IPS DF 4.7 (cell line): ENCODE results near the gene HCFC1R1.

Experiments used
- DNase-seq: peaks from one replicate; pipeline ENCODE4 v3.0.0-alpha.2; 2013; ENCODE audit warnings: low spot score; ENCODE audit errors: extremely low read depth

Gene HCFC1R1

DNA sequence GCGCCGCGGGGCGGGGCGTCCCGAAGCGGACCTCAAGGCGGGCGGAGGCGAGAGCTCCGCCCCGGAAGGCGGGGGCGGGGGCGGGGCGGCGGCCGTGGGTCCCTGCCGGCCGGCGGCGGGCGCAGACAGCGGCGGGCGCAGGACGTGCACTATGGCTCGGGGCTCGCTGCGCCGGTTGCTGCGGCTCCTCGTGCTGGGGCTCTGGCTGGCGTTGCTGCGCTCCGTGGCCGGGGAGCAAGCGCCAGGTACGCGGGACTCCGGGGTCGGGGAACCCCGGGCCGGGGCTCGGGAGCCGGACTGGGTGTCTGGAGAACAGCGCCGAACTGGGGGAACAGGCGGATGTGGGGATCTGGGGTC is 3.5 kb downstream of the HCFC1R1 start, which contains the start of gene TNFRSF12A:
Gene TNFRSF12A (plus strand): TSS at position 122 of the 357 bp plus-strand sequence. CDS start 30 bp downstream, at position 152.
- DNase-seq = no peak

DNA sequence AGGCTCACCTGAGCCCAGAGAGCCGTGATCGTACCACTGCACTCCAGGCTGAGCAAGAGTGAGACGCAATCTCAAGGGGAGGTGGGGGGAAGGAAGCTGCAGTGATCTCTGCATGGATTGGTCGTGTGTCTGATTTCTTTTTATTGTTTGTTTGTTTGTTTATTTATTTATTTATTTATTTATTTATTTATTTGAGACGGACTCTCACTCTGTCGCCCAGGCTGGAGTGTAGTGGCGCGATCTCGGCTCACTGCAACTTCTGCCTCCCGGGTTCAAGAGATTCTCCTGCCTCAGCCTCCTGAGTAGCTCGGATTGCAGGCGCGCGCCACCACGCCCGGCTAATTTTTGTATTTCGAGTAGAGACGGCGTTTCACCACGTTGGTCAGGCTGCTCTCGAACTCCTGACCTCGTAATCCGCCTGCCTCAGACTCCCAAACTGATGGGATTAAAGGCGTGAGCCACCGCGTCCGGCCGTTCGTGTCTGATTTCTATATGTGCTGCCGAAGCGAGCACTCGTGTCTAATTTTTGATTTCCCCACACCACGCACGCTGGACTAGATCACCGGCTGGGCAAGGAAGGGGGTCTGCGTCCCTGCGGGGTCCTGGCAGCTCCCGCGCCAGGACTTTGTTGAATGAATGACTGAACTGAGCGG is 4.0 kb downstream of the HCFC1R1 start:
- no peak for DNase-seq

DNA sequence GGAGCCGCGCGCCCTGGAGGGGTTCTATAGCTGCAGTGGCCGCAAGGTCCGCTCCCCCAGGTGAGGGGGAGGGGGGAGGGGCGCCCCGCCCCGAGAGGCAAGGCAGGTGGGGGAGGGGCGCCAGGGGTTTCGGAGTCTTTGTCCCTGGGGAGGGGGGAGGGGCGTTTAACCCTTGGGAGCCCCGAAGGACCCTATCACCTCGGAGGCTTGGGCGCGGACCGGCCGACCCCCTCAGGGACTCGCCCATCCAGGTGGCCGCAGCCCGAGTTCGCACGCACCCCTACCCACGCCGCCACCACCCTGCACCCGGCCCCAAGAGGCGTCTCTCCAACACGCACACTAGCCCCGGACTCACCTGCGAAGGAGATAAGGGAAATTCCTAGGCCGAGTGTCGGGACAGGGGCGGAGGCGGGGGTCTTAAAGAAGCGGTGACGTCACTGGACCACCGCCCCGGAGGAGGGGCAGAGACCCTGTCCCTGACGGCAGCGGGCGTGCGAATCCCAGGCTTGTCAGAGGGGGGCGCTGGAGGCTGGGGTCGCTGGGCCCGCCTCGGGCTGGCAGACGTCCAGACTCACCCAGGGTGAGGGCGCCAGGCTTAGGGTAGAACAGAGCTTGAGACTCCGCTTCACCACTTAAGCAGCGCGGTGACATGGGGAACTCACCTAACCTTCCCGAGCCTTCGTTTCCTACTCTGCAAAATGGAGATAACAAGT is 5.8 kb downstream of the HCFC1R1 start, which contains the start of gene CLDN6:
Gene CLDN6 (minus strand): TSS at position 390 of the 713 bp plus-strand sequence. CDS start 2,162 bp downstream, outside the sequence.
- no peak for DNase-seq

DNA sequence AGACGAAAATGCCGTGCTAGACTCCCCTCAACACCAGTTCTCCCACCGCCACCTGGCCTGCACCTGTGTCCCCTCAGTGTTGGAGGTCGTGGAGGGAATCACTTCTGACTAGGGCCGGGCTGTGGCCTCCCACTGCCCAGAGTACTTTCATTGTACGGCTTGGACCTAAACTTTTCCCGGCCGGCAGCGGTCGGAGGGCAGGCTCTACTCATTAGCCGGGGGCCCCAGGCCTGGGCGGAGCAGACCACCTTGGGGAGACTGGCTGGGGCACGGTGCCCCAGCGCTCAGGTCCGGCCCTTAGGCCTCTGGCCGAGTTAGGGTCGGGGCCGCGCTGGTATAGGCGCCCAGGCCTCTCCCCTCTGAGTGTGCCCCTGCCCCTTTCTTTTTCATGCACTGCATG is 6.4 kb downstream of the HCFC1R1 start:
- DNase-seq = no peak

DNA sequence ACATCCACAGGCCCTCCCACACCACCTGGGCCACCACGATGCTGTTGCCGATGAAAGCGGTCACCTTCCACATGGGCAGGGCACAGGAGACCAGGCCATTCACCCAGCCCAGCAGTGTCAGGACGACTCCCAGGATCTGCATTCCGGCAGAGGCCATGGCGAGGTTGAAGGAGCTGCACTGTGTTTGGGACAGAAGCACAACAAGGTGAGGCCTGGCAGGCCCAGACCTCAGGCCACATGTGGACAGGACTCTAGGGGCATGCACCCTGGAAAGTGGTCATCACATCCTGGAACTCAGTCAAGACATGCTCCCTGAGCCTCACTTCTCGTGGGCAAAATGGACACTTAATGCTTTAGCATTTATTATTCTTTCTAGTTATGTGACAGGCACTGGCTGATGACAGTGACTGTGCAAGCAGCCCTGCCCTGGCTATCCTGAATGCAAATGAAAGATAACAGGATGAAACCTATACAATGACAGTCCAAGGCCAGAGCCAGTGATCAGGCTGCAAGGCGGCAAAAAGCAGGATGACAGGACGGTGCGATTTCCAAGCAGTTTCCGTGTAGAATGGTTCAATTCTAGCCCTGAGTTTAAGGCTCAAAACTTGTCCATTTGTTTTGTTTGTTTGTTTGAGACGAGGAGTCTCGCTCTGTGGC is 7.7 kb downstream of the HCFC1R1 start:
- no peak for DNase-seq

DNA sequence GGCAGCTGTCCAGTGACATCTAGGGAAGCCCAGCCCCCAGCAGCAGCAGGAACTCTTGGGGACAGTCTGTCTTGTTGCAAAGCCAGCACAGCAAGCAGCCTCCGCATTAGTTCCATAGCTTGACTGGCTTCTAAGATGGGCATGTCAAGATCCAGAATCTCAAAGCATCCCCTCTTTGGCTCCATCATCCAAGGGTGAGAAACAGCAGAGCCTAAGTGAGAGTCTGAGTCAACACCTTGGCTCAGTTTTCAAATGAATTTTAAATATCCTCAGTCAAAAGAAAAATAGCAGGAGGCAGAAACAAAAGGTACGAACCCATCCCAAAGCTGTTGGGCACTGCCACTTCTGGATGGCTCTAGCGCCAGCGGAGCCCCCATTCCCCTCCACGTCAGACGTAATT is 8.8 kb downstream of the HCFC1R1 start:
- DNase-seq = no peak

DNA sequence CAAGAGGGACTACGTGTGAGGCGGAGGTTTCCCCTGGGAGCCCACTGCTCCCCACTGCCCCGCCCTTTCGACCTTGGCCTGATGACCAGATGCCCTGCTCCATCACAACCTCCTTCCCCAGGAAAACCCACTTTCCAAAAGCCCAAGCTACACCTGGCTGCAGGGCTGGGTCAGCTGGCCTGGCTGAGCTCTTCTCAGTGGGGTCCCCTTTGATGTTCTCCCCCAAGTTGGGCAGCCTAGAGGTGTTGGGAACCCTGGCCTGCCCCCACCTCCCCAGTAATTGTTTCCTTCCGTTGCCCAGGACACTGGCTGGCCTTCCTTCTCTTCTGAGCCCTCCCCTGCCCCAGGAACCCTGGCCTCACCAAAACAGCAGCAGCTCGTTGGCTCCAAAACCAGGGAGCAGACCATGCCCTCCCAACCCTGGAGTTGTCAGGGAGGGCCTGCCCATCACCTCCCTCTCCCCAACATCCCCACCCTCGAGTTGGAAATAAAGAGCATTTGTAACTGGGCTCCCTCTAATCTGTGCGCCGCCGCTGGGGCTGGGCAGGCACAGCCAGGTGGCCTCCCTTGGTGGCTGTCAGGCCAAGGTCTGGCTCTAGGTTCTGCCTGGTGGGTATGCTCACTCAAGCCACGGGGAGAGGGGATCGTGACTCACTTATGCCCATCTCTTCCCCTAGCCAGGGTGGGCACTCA is 9.6 kb downstream of the HCFC1R1 start:
- DNase-seq = no peak

DNA sequence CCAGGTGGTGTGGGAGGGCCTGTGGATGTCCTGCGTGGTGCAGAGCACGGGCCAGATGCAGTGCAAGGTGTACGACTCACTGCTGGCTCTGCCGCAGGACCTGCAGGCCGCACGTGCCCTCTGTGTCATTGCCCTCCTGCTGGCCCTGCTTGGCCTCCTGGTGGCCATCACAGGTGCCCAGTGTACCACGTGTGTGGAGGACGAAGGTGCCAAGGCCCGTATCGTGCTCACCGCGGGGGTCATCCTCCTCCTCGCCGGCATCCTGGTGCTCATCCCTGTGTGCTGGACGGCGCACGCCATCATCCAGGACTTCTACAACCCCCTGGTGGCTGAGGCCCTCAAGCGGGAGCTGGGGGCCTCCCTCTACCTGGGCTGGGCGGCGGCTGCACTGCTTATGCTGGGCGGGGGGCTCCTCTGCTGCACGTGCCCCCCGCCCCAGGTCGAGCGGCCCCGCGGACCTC is 10.2 kb downstream of the HCFC1R1 start:
- no peak for DNase-seq

DNA sequence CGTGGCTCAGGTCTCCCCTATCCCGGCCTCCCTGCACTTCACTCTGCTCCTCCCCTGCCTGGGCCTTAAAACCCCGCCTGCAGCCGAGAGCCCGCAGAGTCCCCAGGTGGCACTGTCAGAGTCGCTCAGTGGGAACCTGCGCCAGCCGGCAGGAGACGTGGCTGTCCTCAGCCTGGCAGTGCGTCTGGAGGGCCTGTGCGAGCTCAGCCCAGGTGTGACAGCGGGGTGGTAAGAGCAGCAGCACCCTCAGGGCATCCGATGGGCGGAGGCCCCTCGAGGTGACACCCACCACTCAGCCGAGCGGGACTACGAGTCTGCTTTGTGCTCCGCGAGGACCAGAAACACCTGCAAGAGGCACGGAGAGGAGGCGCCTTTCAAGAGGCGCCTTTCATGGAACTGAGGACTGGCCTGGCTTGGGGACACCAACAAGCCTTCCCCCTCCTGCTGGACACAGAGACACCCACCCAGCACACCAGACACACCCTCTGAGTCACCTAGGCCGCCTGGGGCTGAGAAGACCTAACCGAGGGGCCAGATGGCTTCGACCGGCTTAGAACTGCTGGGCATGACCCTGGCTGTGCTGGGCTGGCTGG is 10.8 kb downstream of the HCFC1R1 start, which contains the start of gene CLDN9:
Gene CLDN9 (plus strand): TSS at position 96 of the 593 bp plus-strand sequence. CDS start 440 bp downstream, at position 536.
- DNase-seq = no peak

DNA sequence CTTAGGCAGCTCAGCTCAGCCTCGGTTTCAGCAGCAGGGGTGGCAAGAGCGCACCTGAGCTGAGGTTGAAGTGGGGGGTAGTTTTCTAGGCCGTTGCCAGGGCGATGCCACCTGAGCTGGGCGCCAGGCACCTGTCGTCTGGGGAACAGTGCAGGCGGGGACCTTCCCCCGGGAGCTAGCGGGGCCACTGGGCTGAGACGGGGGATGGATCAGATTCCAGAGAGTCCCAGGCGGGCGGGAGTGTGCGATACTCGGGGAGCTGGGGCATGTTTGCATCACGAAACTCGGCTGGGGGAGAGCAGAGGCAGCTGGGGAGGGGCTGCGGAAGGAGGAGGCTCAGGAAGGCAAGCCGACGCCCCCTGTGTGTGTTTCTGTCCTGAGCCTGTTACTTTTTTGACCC is 11.5 kb downstream of the HCFC1R1 start:
- no peak for DNase-seq

DNA sequence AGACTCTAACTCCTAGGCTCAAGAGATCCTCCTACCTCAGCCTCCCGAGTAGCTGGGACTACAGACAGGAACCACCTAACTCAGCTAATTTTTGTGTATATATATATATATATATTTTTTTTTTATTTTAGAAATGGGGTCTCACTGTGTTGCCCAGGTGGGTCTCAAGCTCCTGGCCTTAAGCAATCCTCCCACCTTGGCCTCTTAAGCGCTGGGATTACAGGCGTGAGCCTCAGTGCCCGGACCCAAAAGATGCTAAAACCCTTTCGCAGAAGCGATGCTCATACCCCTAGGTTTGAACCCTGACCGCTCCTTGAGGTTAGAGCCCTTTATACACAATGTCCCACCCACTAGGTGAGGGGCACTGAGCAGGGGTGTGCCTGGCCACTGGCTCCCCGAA is 13.2 kb downstream of the HCFC1R1 start:
- DNase-seq = no peak

DNA sequence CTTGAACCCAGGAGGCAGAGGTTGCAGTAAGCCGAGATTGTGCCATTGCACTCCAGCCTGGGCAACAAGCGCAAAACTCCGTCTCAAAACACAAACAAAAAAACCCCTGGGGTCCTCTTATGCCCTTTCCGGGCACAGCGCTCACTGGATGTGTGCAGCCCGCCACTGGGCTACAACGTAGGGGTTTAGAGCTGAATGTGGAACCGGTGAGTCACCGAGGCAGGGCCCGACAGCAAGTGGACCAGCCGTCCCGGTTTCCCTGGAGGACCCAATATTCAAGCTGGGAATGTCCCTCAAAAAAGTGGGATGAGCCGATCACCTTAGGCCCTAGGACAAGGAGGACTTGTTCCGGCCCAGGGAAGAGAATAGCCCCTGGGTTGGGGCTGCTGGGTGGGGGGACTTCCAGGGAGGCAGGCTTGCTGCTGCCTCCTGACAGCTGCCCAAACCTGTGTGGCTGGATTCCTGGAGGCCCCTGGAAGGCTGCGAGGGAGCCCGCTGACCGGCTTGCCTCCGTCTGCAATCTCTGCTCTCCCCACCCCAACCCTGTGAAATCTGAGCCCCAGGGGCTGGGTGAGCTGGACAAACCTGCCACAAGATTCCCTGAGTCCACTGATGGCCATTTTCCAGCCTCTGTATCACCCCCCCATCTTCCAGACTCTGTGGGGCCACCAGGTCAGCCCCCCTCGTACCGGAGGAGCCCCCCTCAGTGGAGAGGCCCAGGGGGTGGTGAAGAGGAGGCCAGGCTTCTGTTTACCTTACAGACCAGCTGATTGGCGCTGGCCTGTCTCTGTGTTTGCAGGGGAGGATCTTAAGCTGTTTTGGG is 14.0 kb downstream of the HCFC1R1 start:
- DNase-seq = no peak

DNA sequence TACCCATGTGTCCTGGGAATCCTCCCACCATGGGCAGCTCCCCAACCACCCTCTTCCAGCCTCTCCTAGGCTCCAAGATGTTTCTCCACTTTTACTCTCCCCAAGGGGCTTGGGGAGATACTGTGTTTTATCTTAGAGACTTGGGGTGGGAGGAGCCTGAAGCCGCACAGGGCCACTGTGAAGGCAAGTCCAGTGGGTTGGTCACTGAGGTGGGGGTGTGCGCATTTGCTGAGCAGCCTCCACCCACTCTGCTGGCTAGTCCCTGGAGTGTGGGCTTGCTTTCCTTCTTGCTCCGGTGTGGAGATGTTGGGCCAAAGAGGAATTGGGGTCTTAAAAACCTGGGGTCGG is 15.1 kb downstream of the HCFC1R1 start:
- DNase-seq = no peak

DNA sequence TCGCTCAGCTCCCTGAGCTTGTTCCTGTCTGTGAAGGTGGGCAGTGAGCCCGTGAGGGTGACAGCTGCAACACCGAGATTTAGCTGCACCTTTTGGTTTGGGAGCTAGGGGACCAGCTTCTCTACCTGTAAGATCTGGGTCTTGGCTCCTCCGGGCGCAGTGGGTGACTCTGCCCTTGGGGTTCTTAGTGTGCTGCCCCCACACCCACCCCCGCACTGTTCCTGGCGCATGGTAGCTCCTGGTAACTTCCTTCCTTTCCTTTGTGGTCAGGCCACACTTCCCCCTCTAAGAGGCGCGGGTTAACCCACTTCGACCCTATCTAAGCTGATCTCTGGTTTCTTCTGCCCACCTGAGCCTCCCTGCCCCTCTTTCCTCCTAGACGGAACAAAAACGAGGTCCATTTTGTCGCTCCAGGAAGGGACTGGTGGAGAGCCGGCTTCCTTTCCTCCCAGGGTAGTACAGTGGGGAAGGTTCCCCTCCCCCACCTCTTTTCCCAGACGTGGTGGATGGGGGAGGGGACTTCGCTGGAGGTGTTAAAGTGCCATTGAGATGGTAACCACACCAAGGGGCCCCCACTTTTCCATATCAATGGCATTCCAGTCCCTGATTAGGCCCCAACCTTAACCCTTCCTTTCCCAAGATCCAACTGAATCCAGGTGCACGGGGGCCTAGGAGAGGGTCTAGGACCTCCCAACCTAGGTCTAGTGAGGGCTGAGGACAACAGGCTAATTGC is 15.6 kb downstream of the HCFC1R1 start:
- no peak for DNase-seq

DNA sequence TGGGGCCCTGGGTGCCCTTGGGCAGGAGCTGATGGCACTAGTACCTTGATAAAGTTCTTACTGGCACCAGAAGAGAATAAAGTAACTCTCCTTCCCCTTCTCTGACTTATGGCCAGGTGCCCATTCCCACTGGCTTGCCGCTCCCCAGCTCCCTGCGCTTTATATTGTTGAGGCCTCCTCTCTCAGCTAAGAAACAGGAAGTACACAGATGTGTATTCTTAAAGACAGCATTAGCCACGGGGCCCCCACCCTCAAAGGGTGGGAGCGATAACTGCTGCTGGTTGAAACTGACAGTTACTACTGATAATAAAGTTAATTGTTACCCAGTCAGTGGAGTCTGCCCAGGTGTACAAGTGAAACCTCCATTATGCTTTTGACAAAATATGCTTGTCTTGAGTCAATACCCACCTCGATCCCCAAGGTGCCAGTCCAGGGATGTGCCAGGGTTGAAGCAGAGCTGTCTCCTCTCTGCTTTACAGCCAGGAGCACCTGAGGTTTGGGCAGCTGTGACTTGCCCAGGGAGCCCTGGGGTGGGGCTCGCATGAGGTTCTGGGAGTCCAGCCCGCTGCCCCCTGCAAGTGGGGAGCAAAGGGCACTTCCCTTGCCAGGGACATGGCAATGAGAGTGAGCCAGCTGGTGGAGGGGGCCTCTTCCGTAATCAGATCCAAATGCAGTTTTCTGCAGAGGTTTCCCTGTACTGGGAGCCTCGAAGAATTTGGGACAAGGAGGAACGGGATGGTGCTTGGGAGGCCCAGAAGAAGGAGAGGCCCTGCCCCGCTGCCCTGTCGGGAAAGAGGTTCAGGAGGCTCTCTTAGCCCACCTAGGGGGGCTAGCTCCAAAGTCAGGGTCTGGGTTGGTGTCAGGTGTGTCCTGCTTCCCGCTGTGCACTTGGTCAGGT is 16.4 kb downstream of the HCFC1R1 start:
- DNase-seq = no peak

DNA sequence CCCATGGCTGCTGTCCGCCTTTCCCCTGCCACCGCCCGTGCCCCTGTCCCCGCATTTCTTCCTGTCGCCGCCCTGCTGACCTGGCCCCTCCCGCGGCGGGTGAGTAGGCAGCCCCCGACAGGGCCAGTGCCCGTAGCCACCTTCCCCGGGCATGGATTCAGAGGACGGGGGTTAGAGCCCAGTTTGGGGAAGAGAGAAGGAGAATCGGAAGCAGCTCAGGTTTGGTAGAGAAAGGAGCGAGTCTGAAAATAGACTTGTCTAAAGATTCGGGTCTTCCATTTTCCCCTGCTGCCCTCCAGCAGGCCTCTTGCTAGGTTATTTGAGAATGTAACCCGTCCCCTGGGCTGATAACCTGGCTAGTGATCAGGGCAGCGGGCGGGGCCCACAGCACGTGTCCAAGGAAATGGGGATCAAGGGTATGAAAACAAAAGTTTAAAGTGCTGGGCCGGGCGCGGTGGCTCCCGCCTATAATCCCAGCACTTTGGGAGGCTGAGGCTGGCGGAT is 18.9 kb downstream of the HCFC1R1 start:
- no peak for DNase-seq

DNA sequence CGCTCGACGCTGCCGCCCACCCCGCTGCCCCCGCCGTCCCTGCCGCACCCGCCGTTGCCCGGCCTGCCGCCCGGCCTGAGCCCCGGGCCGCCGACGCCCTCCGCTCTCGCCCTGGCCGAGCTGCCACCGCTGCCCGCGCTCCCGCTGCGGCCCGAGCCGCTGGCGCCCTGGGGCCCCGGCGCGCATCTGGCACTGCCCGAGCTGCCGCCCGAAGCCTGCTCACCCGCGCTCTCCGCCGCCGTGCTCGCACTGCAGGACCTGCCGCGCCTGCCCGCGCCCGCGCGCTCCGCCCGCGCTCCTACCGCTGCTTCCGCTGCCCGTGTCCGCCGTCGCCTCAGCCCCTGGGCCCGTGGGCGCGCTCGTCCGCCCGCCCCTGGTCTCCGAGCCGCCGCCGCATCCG is 19.4 kb downstream of the HCFC1R1 start:
- DNase-seq = no peak

DNA sequence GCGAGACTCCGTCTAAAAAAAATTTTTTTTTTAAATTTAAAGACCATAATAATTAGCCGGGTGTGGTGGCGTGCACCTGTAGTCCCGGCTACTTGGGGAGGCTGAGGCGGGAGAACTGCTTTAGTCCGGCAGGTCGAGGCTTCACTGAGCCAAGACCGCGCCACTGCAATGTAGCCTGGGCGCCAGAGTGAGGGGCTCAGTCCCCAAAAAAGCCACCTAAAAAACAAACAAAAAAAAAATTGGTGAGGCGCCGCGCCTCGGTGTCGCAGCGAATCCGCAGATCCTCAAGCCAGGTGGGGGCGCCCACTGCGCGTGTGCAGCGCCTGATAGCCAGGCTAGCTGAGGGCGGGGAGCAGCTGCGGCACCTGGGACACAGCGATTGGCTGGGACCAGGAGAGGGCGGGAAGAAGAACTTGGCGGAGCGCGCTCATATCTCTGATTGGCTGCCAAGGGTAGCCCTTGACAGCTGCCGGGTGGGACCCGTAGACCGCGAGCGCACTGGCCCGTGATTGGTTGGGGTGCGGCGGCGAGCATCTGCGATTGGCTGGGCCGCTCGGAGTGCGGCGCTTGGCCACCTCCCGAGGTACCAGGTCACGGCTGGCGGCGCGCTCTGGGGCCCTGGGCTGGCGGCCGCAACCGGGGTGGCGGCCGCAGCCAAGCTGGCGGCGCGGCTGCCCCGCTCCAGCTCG is 20.0 kb downstream of the HCFC1R1 start:
- DNase-seq = no peak
